ENCODE data around the gene TFDP1. TPM values are rescaled to one million over a fixed set of nuclear protein-coding genes. Genes with fewer than 3 reads are reported as not detected.

Gene TFDP1
- polyA plus RNA-seq, 2 donors: 24.2 to 50.3 TPM

DNA sequence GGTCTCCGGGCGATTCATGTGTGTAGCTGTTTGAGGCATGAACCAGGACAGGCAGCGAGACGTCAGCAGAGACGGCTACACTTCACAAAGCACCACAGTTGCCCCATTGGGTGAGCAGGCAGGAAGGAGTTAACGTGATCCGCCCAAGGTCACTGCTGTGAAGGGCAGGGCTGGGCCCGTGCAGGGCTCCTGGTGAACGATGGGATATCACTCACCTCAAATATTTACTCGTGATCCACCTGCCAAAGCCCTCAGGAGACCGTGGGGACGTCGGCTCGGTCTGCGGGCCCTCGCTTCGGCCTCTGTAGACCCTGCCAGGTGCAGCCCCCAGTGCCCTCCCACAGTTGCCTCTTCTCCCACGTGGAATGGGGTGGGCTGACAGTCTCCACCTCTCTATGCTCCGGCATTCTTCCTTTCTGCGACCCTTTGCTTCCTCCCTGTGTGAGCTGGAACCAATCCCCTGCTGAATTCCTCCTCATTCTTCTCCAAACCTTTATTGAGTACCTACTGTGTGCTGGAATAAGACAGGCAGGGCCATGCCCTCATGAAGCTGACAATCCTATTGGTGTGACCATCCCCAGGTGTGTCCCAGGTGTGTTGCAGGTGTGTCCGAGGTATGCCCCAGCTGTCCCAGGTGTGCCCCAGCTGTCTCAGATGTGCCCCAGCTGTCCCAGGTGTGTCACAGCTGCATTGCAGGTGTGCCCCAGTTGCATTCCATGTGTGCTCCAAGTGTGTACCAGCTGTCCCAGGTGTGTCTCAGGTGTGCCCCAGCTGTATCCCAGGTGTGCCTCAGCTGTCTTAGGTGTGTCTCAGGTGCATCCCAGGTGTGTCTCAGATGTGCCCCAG lies 80.4 kb downstream of the TFDP1 start:
- no peak overlapping the region for H3K4me3 ChIP-seq (ENCODE audit: low read depth in 1 of 2, low read length in 2 of 2)
- H3K4me1 ChIP-seq (ENCODE audit: control insufficient read depth in 2 of 2, insufficient read depth in 2 of 2, low read length in 1 of 2): peaks cover 0 to 6% of the 10 kb centered on the region in 2 donors
- no peak overlapping the region for H3K27ac ChIP-seq (ENCODE audit: low read depth in 2 of 2, low read length in 1 of 2)
- H3K36me3 ChIP-seq (ENCODE audit: control insufficient read depth in 2 of 2, insufficient read depth in 2 of 2, low read length in 1 of 2): no peaks in the 10 kb centered on the region
- H3K27me3 ChIP-seq (ENCODE audit: control insufficient read depth in 1 of 2, insufficient read depth in 2 of 2, low read length in 2 of 2): no peaks in the 10 kb centered on the region
- 54 to 56% methylated on average over 19 to 21 of the region's 21 CpGs for WGBS, 2 donors
- no peaks in the 10 kb centered on the region for H3K9me3 ChIP-seq (ENCODE audit: control insufficient read depth in 2 of 2, insufficient read depth in 1 of 2, low read depth in 1 of 2, low read length in 1 of 2)

DNA sequence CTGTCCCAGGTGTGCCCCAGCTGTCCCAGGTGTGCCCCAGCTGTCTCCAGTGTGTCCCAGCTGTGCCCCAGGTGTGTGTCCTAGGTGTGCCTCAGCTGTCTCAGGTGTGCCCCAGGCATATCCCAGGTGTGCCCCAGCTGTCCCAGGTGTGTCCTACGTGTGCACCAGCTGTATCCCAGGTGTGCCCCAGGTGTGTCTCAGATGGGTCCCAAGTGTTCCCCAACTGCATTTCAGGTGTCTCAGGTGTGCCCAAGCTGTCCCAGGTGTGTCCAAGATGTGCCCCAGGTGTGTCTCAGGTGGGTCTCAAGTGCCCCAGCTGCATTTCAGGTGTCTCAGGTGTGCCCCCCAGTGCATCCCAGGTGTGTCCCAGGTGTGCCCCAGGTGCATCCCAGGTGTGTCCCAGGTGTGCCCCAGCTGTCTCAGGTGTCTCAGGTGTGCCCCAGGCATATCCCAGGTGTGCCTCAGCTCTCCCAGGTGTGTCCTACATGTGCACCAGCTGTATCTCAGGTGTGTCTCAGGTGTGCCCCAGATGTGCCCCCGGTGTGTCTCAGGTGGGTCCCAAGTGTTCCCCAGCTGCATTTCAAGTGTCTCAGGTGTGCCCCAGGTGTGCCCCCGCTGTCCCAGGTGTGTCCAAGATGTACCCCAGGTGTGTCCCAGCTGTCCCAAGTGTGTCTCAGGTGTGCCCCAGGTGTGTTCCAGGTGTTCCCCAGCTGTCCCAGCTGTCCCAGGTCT lies 81.2 kb downstream of the TFDP1 start:
- Histone ChIP-seq H3K27me3 (ENCODE audit: control insufficient read depth in 1 of 2, insufficient read depth in 2 of 2, low read length in 2 of 2) (no peaks in the 10 kb centered on the region), H3K4me1 (ENCODE audit: control insufficient read depth in 2 of 2, insufficient read depth in 2 of 2, low read length in 1 of 2) (peaks cover 0 to 6% of the 10 kb centered on the region in 2 donors), H3K9me3 (ENCODE audit: control insufficient read depth in 2 of 2, insufficient read depth in 1 of 2, low read depth in 1 of 2, low read length in 1 of 2) (no peaks in the 10 kb centered on the region), H3K27ac (ENCODE audit: low read depth in 2 of 2, low read length in 1 of 2) (no peak overlapping the region), H3K36me3 (ENCODE audit: control insufficient read depth in 2 of 2, insufficient read depth in 2 of 2, low read length in 1 of 2) (no peaks in the 10 kb centered on the region), H3K4me3 (ENCODE audit: low read depth in 1 of 2, low read length in 2 of 2) (no peak overlapping the region)
- 84 to 86% methylated on average over 3 of the region's 3 CpGs for WGBS, 2 donors

DNA sequence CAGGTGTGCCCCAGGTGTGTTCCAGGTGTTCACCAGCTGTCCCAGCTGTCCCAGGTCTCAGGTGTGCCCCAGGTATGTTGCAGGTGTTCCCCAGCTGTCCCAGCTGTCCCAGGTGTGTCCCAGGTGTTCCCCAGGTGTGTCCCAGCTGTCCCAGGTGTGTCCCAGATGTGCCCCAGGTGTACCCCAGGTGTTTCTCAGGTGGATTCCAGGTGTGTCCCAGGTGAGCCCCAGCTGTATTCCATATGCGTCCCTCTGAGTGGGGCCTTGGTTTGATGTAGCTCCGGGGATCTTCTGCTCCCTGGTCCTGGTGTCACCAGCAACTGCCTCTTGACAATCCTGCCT lies 81.7 kb downstream of the TFDP1 start:
- Histone ChIP-seq H3K9me3 (ENCODE audit: control insufficient read depth in 2 of 2, insufficient read depth in 1 of 2, low read depth in 1 of 2, low read length in 1 of 2) (no peaks in the 10 kb centered on the region), H3K27ac (ENCODE audit: low read depth in 2 of 2, low read length in 1 of 2) (no peak overlapping the region), H3K4me3 (ENCODE audit: low read depth in 1 of 2, low read length in 2 of 2) (no peak overlapping the region), H3K4me1 (ENCODE audit: control insufficient read depth in 2 of 2, insufficient read depth in 2 of 2, low read length in 1 of 2) (peaks cover 0 to 6% of the 10 kb centered on the region in 2 donors), H3K27me3 (ENCODE audit: control insufficient read depth in 1 of 2, insufficient read depth in 2 of 2, low read length in 2 of 2) (no peaks in the 10 kb centered on the region), H3K36me3 (ENCODE audit: control insufficient read depth in 2 of 2, insufficient read depth in 2 of 2, low read length in 1 of 2) (no peaks in the 10 kb centered on the region)
- 93 to 94% methylated on average over 2 of the region's 2 CpGs for WGBS, 2 donors

DNA sequence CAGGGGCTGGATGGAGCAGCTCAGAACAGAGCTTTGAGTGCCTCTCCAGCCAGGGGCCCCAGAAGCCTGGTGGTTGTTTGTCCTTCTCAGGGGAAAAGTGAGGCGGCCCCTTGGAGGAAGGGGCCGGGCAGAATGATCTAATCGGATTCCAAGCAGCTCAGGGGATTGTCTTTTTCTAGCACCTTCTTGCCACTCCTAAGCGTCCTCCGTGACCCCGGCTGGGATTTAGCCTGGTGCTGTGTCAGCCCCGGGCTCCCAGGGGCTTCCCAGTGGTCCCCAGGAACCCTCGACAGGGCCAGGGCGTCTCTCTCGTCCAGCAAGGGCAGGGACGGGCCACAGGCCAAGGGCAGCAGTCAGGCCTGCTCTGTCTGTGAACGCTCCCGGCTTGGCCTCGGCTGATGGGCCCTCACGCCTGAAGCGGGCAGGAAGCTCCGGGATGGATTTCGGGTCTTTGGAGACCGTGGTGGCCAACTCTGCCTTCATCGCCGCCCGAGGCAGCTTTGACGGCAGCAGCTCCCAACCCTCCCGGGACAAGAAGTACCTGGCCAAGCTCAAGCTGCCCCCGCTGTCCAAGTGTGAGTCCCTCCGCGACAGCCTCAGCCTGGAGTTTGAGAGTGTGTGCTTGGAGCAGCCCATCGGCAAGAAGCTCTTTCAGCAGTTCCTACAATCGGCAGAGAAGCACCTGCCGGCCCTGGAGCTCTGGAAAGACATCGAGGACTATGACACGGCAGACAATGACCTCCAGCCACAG lies 82.6 kb downstream of the TFDP1 start, which contains the start of gene GRK1:
Gene GRK1 (plus strand): TSS at position 269 of the 751 bp plus-strand sequence. CDS start 168 bp downstream, at position 437.
- no peak within 1 kb of the TSS for H3K27ac ChIP-seq (ENCODE audit: low read depth in 2 of 2, low read length in 1 of 2)
- WGBS, 2 donors: 86 to 87% methylated on average over 32 of the region's 32 CpGs
- H3K9me3 ChIP-seq (ENCODE audit: control insufficient read depth in 2 of 2, insufficient read depth in 1 of 2, low read depth in 1 of 2, low read length in 1 of 2): no peaks in the 10 kb centered on the region
- H3K4me1 ChIP-seq (ENCODE audit: control insufficient read depth in 2 of 2, insufficient read depth in 2 of 2, low read length in 1 of 2): peaks cover 0 to 6% of the 10 kb centered on the region in 2 donors
- no peak within 1 kb of the TSS for H3K4me3 ChIP-seq (ENCODE audit: low read depth in 1 of 2, low read length in 2 of 2)
- no peaks in the 10 kb centered on the region for H3K27me3 ChIP-seq (ENCODE audit: control insufficient read depth in 1 of 2, insufficient read depth in 2 of 2, low read length in 2 of 2)
- no peaks in the 10 kb centered on the region for H3K36me3 ChIP-seq (ENCODE audit: control insufficient read depth in 2 of 2, insufficient read depth in 2 of 2, low read length in 1 of 2)

DNA sequence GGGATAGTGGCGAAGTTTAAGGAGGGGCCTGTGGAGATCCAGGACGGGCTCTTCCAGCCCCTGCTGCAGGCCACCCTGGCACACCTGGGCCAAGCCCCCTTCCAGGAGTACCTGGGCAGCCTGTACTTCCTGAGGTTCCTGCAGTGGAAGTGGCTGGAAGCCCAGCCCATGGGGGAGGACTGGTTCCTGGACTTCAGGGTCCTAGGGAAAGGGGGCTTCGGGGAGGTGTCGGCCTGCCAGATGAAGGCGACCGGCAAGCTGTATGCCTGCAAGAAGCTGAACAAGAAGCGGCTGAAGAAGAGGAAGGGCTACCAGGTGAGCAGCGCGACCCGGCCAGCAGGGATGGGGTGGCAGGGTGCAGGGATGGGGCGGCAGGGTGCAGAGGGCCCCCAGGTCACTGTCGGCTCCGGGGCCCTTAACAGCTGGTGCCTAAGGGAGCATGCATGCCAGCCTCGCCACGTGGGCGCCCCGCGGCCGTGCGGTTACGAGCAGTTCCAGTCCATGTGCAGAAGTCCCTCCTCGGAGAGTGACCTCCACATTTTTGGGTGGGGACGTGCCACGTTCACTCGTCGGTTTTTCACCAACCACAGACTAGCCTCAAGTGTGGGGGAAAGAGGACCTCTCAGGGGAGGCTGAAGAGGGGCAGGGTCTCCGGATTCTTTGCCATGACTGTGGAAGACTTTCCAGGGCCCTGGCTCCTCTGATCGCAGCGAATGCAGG lies 83.4 kb downstream of the TFDP1 start:
- WGBS, 2 donors: 91 to 93% methylated on average over 29 of the region's 29 CpGs
- no peaks in the 10 kb centered on the region for H3K9me3 ChIP-seq (ENCODE audit: control insufficient read depth in 2 of 2, insufficient read depth in 1 of 2, low read depth in 1 of 2, low read length in 1 of 2)
- H3K27ac ChIP-seq (ENCODE audit: low read depth in 2 of 2, low read length in 1 of 2): no peak overlapping the region
- no peaks in the 10 kb centered on the region for H3K36me3 ChIP-seq (ENCODE audit: control insufficient read depth in 2 of 2, insufficient read depth in 2 of 2, low read length in 1 of 2)
- H3K4me1 ChIP-seq (ENCODE audit: control insufficient read depth in 2 of 2, insufficient read depth in 2 of 2, low read length in 1 of 2): peaks cover 0 to 6% of the 10 kb centered on the region in 2 donors
- no peaks in the 10 kb centered on the region for H3K27me3 ChIP-seq (ENCODE audit: control insufficient read depth in 1 of 2, insufficient read depth in 2 of 2, low read length in 2 of 2)
- no peak overlapping the region for H3K4me3 ChIP-seq (ENCODE audit: low read depth in 1 of 2, low read length in 2 of 2)

DNA sequence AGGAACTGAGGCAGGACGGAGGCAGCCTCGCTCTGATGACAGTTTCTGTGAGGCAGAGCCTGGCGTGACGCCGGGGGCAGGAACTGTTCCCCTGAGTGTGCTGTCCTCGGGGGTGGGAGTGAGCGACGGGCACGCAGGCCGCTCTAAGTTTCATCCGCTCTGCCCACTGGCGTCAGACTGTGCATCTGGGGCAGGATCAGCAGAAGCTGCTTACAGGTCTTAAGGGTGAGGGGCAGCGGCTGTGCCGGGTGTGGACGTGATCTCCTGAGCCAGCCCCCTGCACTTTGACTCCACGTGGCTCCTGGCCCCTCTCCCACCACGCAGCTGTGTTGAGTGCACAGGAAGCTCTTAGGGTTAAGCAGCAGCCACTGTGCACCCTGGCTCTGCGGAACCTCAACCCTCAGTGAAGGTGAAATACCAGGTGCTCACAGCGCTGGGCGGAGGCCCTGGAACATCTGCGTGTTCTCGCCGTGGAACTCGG lies 84.0 kb downstream of the TFDP1 start:
- H3K9me3 ChIP-seq (ENCODE audit: control insufficient read depth in 2 of 2, insufficient read depth in 1 of 2, low read depth in 1 of 2, low read length in 1 of 2): no peaks in the 10 kb centered on the region
- peaks cover 0 to 6% of the 10 kb centered on the region in 2 donors for H3K4me1 ChIP-seq (ENCODE audit: control insufficient read depth in 2 of 2, insufficient read depth in 2 of 2, low read length in 1 of 2)
- H3K36me3 ChIP-seq (ENCODE audit: control insufficient read depth in 2 of 2, insufficient read depth in 2 of 2, low read length in 1 of 2): no peaks in the 10 kb centered on the region
- no peak overlapping the region for H3K4me3 ChIP-seq (ENCODE audit: low read depth in 1 of 2, low read length in 2 of 2)
- H3K27me3 ChIP-seq (ENCODE audit: control insufficient read depth in 1 of 2, insufficient read depth in 2 of 2, low read length in 2 of 2): no peaks in the 10 kb centered on the region
- 78% methylated on average over 24 of the region's 24 CpGs for WGBS, 2 donors
- no peak overlapping the region for H3K27ac ChIP-seq (ENCODE audit: low read depth in 2 of 2, low read length in 1 of 2)

DNA sequence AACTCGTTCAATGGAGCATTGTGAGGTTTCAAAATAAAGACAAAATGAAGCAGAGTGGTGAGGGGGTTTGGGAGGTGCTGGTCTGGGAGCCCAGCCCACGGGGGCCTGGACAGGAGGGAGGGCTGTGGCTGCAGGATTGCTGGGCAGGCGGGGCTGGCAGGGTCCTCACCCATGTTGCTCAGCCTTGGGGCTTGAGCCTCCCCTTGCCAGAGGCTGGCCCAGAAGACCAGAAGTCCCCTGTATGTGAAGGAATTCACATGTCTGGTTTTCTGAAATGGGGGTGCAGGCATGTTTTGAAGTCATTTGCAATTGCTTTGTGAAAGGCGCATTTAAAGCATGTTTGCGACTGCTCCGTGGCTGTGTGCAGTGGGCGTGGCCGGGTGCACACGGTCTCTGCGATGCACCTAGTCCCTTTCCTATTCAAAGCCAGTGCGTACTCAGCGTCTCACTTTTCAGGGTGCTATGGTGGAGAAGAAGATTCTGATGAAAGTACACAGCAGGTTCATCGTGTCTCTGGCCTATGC lies 84.7 kb downstream of the TFDP1 start:
- no peak overlapping the region for H3K4me3 ChIP-seq (ENCODE audit: low read depth in 1 of 2, low read length in 2 of 2)
- H3K4me1 ChIP-seq (ENCODE audit: control insufficient read depth in 2 of 2, insufficient read depth in 2 of 2, low read length in 1 of 2): peaks cover 0 to 6% of the 10 kb centered on the region in 2 donors
- H3K9me3 ChIP-seq (ENCODE audit: control insufficient read depth in 2 of 2, insufficient read depth in 1 of 2, low read depth in 1 of 2, low read length in 1 of 2): no peaks in the 10 kb centered on the region
- no peaks in the 10 kb centered on the region for H3K27me3 ChIP-seq (ENCODE audit: control insufficient read depth in 1 of 2, insufficient read depth in 2 of 2, low read length in 2 of 2)
- no peak overlapping the region for H3K27ac ChIP-seq (ENCODE audit: low read depth in 2 of 2, low read length in 1 of 2)
- WGBS, 2 donors: 67 to 69% methylated on average over 13 of the region's 13 CpGs
- H3K36me3 ChIP-seq (ENCODE audit: control insufficient read depth in 2 of 2, insufficient read depth in 2 of 2, low read length in 1 of 2): no peaks in the 10 kb centered on the region

DNA sequence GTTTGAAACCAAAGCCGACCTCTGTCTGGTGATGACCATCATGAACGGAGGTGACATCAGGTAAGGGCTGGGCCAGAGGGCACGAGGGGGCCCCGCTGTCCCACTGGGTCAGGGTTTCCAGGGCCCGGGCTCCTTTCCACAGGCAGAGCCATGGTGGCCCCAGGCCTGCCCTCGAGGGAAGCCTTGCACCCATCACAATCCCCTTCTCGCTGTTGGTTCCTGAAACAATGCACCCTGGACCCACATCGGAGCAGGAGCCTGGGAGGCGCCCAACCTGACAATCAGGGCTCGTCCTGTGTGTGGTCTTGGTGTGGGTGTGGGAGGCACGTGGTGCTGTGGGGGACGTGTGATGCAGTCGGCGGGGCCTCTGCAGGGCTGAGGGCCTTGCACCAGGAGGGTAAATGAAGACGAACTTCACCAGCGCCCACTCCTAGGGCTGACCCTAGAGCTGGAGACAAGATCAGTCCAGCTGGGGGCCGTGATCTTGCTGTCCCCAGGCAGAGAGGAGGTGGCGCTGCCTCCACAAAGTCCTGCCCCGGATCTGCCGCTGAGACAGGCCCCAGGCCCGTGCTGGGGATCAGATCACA lies 85.3 kb downstream of the TFDP1 start:
- Histone ChIP-seq H3K4me1 (ENCODE audit: control insufficient read depth in 2 of 2, insufficient read depth in 2 of 2, low read length in 1 of 2) (peaks cover 0 to 6% of the 10 kb centered on the region in 2 donors), H3K4me3 (ENCODE audit: low read depth in 1 of 2, low read length in 2 of 2) (no peak overlapping the region), H3K36me3 (ENCODE audit: control insufficient read depth in 2 of 2, insufficient read depth in 2 of 2, low read length in 1 of 2) (no peaks in the 10 kb centered on the region), H3K27me3 (ENCODE audit: control insufficient read depth in 1 of 2, insufficient read depth in 2 of 2, low read length in 2 of 2) (no peaks in the 10 kb centered on the region), H3K9me3 (ENCODE audit: control insufficient read depth in 2 of 2, insufficient read depth in 1 of 2, low read depth in 1 of 2, low read length in 1 of 2) (no peaks in the 10 kb centered on the region), H3K27ac (ENCODE audit: low read depth in 2 of 2, low read length in 1 of 2) (no peak overlapping the region)
- 82 to 85% methylated on average over 21 of the region's 21 CpGs for WGBS, 2 donors
